Heart right ventricle (tissue), 16 donors: ENCODE results near the gene SFI1. TPM values are rescaled to one million over a fixed set of nuclear protein-coding genes. Genes with fewer than 3 reads are reported as not detected.

ENCODE experiments used
- ATAC-seq, 8 donors: fragments of 200-7000 bp; cut with Tn5 transposase; one replicate each; pipeline ENCODE4 v1.9.1; 2020; ENCODE audit warnings: mild to moderate bottlenecking in 8 of 8, moderate library complexity in 8 of 8, moderate number of reproducible peaks in 1 of 8
- DNase-seq, 2 donors: peaks; one replicate each; pipeline ENCODE4 v3.0.0-alpha.2; 2020
- H3K27ac ChIP-seq, 10 donors: fragments of 200-600 bp; sonication (generic) in 2 of 10; one replicate each; pipeline versions ENCODE4 v1.5.0 to v1.8.0; 2020 to 2022; ENCODE audit warnings: mild to moderate bottlenecking in 3 of 10
- H3K27me3 ChIP-seq, 7 donors: fragments of 200-600 bp; one replicate each; pipeline ENCODE4 v1.8.0; 2021 to 2022; ENCODE audit warnings: mild to moderate bottlenecking in 2 of 7
- H3K36me3 ChIP-seq, 9 donors: fragments of 200-600 bp; sonication (generic) in 1 of 9; one replicate each; pipeline versions ENCODE4 v1.5.0 to v1.8.0; 2020 to 2022; ENCODE audit warnings: mild to moderate bottlenecking in 2 of 9
- H3K4me1 ChIP-seq, 9 donors: fragments of 200-600 bp; sonication (generic) in 1 of 9; one replicate each; pipeline versions ENCODE4 v1.5.0 to v1.8.0; 2020 to 2022; ENCODE audit warnings: mild to moderate bottlenecking in 4 of 9
- H3K4me3 ChIP-seq, 10 donors: fragments of 200-600 bp; sonication (generic) in 2 of 10; one replicate each; pipeline versions ENCODE4 v1.5.0 to v1.8.0; 2020 to 2022; ENCODE audit warnings: mild to moderate bottlenecking in 7 of 10, moderate library complexity in 2 of 10
- H3K9me3 ChIP-seq, 11 donors: fragments of 200-600 bp in 10 of 11; sonication (generic) in 2 of 11; one replicate each; pipeline versions ENCODE4 v1.5.0 to v1.8.0; 2013 to 2022; ENCODE audit warnings: mild to moderate bottlenecking in 2 of 11, control low read depth in 1 of 11, moderate library complexity in 1 of 11
- WGBS, 2 donors: extraction: QIAGEN DNeasy Blood & Tissue Kit; methylation state at CpG; one replicate each; pipeline ENCODE4 v1.1.7; 2013; ENCODE audit warnings: inconsistent platforms in 1 of 2; 5-methylcytosine and 5-hydroxymethylcytosine counted together
- intact Hi-C, 10 donors: fragments of 100-400 bp; cut with DNase I; formaldehyde crosslinking; loops; one replicate each; pipeline versions ENCODE4 v1.11.1 to v1.14.2; 2022
- polyA plus RNA-seq, 2 donors: library from polyadenylated mRNA; stranded (reverse); fragments of 200-250 nt; gene quantifications; one replicate each; pipeline ENCODE4 v1.2.3, GENCODE V29; 2013
- total RNA-seq, 10 donors: library from RNA; stranded (reverse); fragmentation: NEBNext Ultra II Directional in 3 of 10; extraction: Animal tissue kit (Norgen Biotek cat#: 25700) in 3 of 10; gene quantifications; one replicate each; pipeline versions ENCODE4 v1.2.1 to v1.2.4, GENCODE V29; 2021 to 2023
- TF ChIP-seq, protein P1 (sequence below), 9 donors: fragments of 200-600 bp; sonication (generic) in 2 of 9; IDR thresholded peaks; one replicate each; pipeline versions ENCODE4 v1.5.0 to v1.8.0; 2021 to 2022; ENCODE audit warnings: antibody characterized with exemption in 9 of 9, mild to moderate bottlenecking in 5 of 9, moderate library complexity in 1 of 9
- donor health status: Arrhythmogenic right ventricular cardiomyopathy.
- donor health status: ischemic (EF 13 %, LVEDD 7.1; RV severe dilation, severe dysfunction).
- donor health status: healthy with polysubstance abuse.
- donor health status: DM: no; HTN: yes; CAD: no.
- donor health status: DM: no; HTN: no; CAD: no.
- donor health status: ischemic (EF 25% LVEDD 6.9; RV normal size, moderate dysfunction).
- donor health status: ischemic (EF 25% LVEDD 5.7; RV mildly dilated, moderate dysfunction).
- donor health status: healthy.
- donor health status: DM: yes; HTN: yes; CAD: no.
- donor health status: Ischemic cardiomyopathy.
- donor health status: ischemic (EF 35%, LVEDD 5.7; RV mildly dilated, moderate dysfunction).
- donor health status: nonischemic (EF 11% LVEDD 7.7; RV severe dilation, severe dysfunction).
- donor health status: DM: yes; HTN: yes; CAD: no.
- donor health status: PGD.
- donor health status: ischemic (EF 29% LVEDD 5.4; RV normal size, mild dysfunction).
- donor health status: nonischemic (EF 23%, LVEDD 6.1; RV moderate dilation, normal function).

The SFI1 gene
- total and polyA plus RNA-seq, 12 donors = 4.7 to 20.1 (median 7.3) TPM

DNA sequence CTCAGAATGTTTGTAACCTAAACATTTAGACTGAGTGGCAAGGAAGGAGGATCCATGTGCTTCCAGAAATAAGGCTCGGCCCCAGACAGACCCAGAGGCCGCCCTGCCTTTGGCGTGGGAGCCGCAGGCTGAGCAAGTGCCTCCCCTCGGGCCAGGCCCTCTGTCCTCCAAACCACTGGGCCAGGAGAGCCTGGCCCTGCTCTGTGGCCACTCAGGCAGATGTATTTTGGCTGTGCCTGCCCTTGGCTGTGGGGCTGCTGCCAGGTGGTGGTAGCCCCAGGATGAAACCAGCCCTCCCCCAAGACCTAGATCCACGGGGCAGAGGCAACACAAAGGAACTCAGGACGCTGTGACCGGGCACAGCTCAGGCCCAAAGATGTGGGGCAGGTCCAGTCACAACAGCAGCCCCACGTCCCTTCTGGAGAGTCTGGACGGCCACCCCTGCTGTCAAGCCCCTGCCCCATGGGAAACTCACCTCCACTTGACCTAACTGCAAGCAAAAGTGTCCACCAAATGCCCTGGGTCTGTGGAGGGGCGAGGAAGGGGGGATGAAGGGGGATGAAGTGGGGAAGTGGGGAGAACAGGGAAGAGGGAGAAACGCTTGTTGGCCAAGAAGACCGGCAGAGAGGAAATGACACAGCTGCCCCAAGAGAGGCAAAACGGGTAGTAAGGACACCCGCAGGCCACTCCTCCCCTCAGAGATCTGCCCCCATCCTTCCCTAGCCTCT is 141.7 kb downstream of the SFI1 start:
- Histone ChIP-seq H3K9me3 (no peaks in the 10 kb centered on the region), H3K4me3 (peak overlapping the region in 9 of 10 donors; percentile 8 to 62 (median 28)), H3K36me3 (peaks cover 0 to 7% (median 0%) of the 10 kb centered on the region in 9 donors), H3K4me1 (peaks cover 6 to 68% (median 22%) of the 10 kb centered on the region in 9 donors), H3K27me3 (no peaks in the 10 kb centered on the region), H3K27ac (peak overlapping the region in 9 of 10 donors; percentile 62 to 97 (median 74))
- WGBS, 2 donors = 56 to 58% methylated on average over 15 of the region's 15 CpGs
- intact Hi-C loops = loop anchor here in 2 of 10 donors (2.0 to 10.0 kb wide), 2 partner anchors 71 to 293 kb away; partner anchors contain the start of gene PATZ1 (in 1 of the 2)
- ATAC-seq = peak; percentile 56 to 81 (median 69)
- peak in 1 of 2 donors; percentile 56 for DNase-seq
- TF ChIP-seq, protein P1, sequence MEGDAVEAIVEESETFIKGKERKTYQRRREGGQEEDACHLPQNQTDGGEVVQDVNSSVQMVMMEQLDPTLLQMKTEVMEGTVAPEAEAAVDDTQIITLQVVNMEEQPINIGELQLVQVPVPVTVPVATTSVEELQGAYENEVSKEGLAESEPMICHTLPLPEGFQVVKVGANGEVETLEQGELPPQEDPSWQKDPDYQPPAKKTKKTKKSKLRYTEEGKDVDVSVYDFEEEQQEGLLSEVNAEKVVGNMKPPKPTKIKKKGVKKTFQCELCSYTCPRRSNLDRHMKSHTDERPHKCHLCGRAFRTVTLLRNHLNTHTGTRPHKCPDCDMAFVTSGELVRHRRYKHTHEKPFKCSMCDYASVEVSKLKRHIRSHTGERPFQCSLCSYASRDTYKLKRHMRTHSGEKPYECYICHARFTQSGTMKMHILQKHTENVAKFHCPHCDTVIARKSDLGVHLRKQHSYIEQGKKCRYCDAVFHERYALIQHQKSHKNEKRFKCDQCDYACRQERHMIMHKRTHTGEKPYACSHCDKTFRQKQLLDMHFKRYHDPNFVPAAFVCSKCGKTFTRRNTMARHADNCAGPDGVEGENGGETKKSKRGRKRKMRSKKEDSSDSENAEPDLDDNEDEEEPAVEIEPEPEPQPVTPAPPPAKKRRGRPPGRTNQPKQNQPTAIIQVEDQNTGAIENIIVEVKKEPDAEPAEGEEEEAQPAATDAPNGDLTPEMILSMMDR (IDR thresholded peaks at IDR 0.05) = no peak

DNA sequence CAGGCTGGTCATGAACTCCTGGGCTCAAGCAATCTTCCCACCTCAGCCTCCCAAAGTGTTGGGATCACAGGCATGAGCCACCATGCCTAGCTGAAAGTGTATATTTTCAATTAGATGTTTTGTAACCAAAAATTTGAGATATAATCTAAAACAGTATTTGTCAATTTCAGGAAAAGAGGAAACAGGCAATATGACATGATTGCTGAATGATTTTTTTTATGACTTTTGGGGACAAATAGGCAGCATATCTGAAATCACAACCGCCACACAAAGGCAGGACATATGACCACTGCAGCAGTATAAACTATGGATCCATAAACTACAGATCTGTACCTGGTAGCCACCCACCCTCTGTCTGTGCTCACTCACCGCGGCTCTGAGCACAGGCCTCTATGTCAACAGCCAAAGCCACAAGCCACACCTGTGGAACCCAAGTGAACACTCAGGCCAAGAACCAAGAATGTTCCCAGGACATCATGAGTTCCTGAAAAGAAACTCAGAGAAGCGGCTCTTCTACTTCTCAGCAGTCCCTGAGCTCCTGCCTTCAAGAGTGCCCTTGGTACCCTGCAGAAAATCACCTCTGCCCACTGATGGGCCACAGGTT is 143.2 kb downstream of the SFI1 start:
- intact Hi-C loops = loop anchor here in 2 of 10 donors (2.0 to 10.0 kb wide), 2 partner anchors 73 to 295 kb away; partner anchors contain the start of gene PATZ1 (in 1 of the 2)
- DNase-seq = no peak
- WGBS, 2 donors = 94 to 97% methylated on average over 4 of the region's 4 CpGs

DNA sequence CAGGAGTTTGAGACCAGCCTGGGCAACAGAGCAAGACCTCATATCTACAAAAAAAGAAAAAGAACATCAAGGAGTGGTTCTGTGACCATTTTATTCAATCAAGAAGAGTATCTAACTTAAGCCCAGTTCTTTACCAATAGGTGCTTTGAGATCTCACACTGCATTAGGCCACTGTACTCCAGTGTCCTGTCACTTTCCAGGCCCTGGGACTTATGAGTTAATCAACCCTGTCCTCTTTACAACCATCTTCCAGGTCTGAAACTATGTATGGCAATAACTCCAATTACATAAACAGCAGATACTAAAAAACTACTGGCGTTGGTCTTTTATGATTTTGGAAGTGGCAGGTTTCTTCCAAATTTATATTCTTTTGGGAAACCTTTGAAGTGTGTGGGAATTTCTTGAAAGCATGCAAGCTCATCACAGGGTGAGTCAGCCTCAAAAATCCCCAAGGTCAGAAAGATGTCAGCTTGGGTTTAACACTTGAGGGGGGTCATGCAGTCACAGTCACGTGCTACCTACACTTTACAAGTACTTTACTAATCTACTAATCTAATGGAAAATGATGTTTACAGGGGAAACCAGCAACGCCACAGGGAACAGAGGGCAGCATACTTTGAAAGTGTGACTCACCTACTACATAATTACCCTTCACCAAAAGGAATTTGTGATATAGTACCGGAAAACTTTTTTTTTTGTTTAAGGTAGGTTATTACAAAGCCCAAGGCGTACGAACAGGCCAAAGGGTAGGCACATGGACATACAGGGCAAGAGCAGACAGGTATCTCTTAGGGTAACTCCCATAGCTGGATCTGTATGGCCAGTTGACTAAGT is 150.1 kb downstream of the SFI1 start:
- intact Hi-C loops = no loop called here
- TF ChIP-seq, protein P1 (IDR thresholded peaks at IDR 0.05) = no peak
- Histone ChIP-seq H3K4me3 (no peak overlapping the region), H3K36me3 (peaks cover 0 to 74% (median 18%) of the 10 kb centered on the region in 9 donors), H3K27ac (peak overlapping the region in 1 of 10 donors; percentile 44), H3K27me3 (no peaks in the 10 kb centered on the region), H3K9me3 (no peaks in the 10 kb centered on the region), H3K4me1 (peaks cover 0 to 38% (median 0%) of the 10 kb centered on the region in 9 donors)
- WGBS, 2 donors = 76 to 81% methylated on average over 6 of the region's 6 CpGs
- ATAC-seq (no peak), DNase-seq (no peak)

More for the DNA sequence above, 143.2 kb downstream of the SFI1 start:
- TF ChIP-seq, protein P1 (IDR thresholded peaks at IDR 0.05) = no peak
- Histone ChIP-seq H3K4me1 (peaks cover 6 to 67% (median 15%) of the 10 kb centered on the region in 9 donors), H3K4me3 (peak overlapping the region in 1 of 10 donors; percentile 62), H3K9me3 (no peaks in the 10 kb centered on the region), H3K27me3 (no peaks in the 10 kb centered on the region), H3K36me3 (peaks cover 0 to 14% (median 0%) of the 10 kb centered on the region in 9 donors), H3K27ac (peak overlapping the region in 3 of 10 donors; percentile 21 to 97 (median 60))
- ATAC-seq = no peak

DNA sequence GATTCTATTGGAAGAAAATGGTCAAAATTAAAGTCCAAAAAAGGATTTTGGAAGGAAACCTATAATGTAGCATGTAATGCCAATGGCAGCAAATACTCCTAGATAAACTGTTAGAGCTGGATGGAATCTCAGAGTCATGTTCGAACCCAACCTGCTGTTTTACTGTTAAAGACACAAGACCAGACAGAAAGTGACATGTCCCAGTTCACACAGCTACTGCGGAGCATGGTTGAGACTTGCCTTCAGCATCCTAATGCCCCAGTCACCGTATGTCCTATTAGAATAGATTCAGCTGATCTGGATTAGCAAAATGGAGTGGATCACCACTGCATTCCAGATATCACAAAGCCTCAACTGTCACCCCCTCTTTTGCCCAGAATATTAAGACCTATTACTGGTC is 150.7 kb downstream of the SFI1 start:
- DNase-seq = no peak
- TF ChIP-seq, protein P1 (IDR thresholded peaks at IDR 0.05) = no peak
- H3K9me3 ChIP-seq = no peaks in the 10 kb centered on the region
- H3K27ac ChIP-seq = no peak overlapping the region
- peaks cover 0 to 40% (median 0%) of the 10 kb centered on the region in 9 donors for H3K4me1 ChIP-seq
- peaks cover 0 to 74% (median 18%) of the 10 kb centered on the region in 9 donors for H3K36me3 ChIP-seq
- intact Hi-C loops = no loop called here
- H3K4me3 ChIP-seq = no peak overlapping the region
- ATAC-seq = no peak
- H3K27me3 ChIP-seq = no peaks in the 10 kb centered on the region
- whole genome bisulfite sequencing, 2 donors = 95 to 97% methylated on average over 3 of the region's 3 CpGs
